BLaER1 treated with 17β-estradiol and CSF1 and Interleukin-3, amounts not matched to agents 10 nM and 100 nM (cell line): ENCODE results near the gene TPRX2.
"Not testable (repeated sequence)": the region's sequence is repeated elsewhere in the genome, so short reads cannot be mapped to it uniquely, and the experiment has no call there.

ENCODE experiments used
- H3K27ac ChIP-seq, 11 experiments: shearing (Covaris generic); formaldehyde crosslinking; 2 replicates each; pipeline ENCODE4 v1.8.1; 2022
- H3K27me3 ChIP-seq, 11 experiments: shearing (Covaris generic); formaldehyde crosslinking; 2 replicates each; pipeline ENCODE4 v1.8.1; 2022
- H3K36me3 ChIP-seq, 11 experiments: shearing (Covaris generic); formaldehyde crosslinking; 2 replicates each; pipeline ENCODE4 v1.8.1; 2022
- H3K4me1 ChIP-seq, 10 experiments: shearing (Covaris generic); formaldehyde crosslinking; 2 replicates each; pipeline ENCODE4 v1.8.1; 2022
- H3K4me2 ChIP-seq, 11 experiments: shearing (Covaris generic); formaldehyde crosslinking; 2 replicates each; pipeline ENCODE4 v1.8.1; 2022
- H3K4me3 ChIP-seq, 10 experiments: shearing (Covaris generic); formaldehyde crosslinking; 2 replicates each; pipeline ENCODE4 v1.8.1; 2022
- H3K9ac ChIP-seq, 11 experiments: shearing (Covaris generic); formaldehyde crosslinking; 2 replicates each; pipeline ENCODE4 v1.8.1; 2022
- H3K9me3 ChIP-seq, 11 experiments: shearing (Covaris generic); formaldehyde crosslinking; replicated peaks in 1 of 11; 2 replicates each; pipeline ENCODE4 v1.8.1; 2022
- H4K20me1 ChIP-seq, 11 experiments: shearing (Covaris generic); formaldehyde crosslinking; 2 replicates each; pipeline ENCODE4 v1.8.1; 2022
- Cebpa-rat ChIP-seq, 11 experiments: shearing (Covaris generic); IDR thresholded peaks; 2 replicates each; pipeline ENCODE4 v1.8.1; 2022

Gene TPRX2

DNA sequence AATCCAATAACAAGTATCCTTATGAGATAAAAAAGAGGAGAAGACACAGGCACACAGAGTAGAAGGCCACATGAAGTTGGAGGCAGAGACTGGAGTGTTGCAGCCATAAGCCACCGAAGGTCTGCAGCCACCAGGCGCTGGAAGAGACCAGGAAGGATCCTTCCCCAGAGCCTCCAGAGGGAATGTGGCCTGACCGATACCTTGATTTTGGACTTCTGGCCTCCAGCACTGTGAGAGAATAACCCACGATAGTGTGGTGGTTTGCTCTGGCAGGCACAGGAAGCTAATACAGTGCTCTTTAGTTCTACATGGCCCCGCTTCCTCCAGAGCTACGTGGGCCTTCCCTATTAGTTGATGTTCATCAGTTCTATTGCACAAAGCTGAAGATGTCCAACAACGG, 42.3 kb downstream of the TPRX2 start:
- Histone ChIP-seq H3K9ac (no peak overlapping the region), H3K9me3 (peaks cover 0 to 3% (median 0%) of the 10 kb centered on the region in 11 experiments; a peak in 4 of 22 replicates)
- no peak for TF ChIP-seq Cebpa-rat (IDR thresholded peaks at IDR 0.05)

DNA sequence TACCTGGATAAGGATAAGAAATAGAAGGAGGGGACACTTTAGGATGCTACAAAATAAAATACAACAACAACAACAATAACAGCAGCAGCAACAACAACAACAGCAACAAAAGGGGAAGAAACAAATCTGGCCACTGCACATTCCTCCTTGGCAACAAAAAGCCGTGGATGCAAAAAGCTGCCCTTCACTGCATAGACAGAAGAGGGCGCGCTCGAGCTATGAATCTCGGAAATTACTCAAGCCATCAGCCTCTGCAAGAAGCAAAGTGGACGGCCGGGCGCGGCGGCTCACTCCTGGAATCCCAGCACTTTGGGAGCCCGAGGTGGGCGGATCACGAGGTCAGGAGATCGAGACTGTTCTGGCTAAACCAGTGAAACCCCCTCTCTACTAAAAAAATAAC, 50.3 kb downstream of the TPRX2 start:
- H3K27ac ChIP-seq, H3K4me2 ChIP-seq, H3K4me1 ChIP-seq, H3K9me3 ChIP-seq, H4K20me1 ChIP-seq, H3K9ac ChIP-seq, H3K36me3 ChIP-seq, H3K4me3 ChIP-seq, H3K27me3 ChIP-seq: not testable (repeated sequence)

More for the DNA sequence above, 42.3 kb downstream of the TPRX2 start:
- Histone ChIP-seq H3K27me3 (no peaks in the 10 kb centered on the region), H3K4me3 (no peak overlapping the region), H4K20me1 (no peaks in the 10 kb centered on the region), H3K4me1 (peaks cover 0 to 5% (median 0%) of the 10 kb centered on the region in 10 experiments; a peak in 3 of 20 replicates), H3K27ac (no peak overlapping the region), H3K36me3 (no peaks in the 10 kb centered on the region), H3K4me2 (no peak overlapping the region)

DNA sequence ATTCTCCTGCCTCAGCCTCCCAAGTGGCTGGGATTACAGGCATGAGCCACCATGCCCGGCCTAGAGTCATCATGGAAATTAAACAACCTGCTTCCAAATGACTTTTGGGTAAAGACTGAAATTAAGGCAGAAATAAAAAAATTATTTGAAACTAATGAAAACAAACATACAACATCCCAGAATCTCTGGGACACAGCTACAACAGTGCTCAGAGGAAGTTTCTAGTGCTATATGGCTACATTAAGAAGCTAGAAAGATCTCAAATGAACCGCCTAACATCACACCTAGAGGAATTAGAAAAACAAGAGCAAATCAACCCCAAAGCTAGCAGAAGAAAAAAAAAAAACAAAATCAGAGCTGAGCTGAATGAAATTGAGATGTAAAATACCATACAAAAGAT, 51.2 kb downstream of the TPRX2 start:
- H3K27ac ChIP-seq, H3K4me3 ChIP-seq: not testable (repeated sequence)

More for the DNA sequence above, 51.2 kb downstream of the TPRX2 start:
- not testable (repeated sequence) for H3K9me3 ChIP-seq, H3K36me3 ChIP-seq, H3K27me3 ChIP-seq, H3K9ac ChIP-seq, H3K4me1 ChIP-seq, H4K20me1 ChIP-seq, H3K4me2 ChIP-seq
